HepG2 (cell line): Measurements from ENCODE around the gene SETD2. TPM values are rescaled to one million over a fixed set of nuclear protein-coding genes. Genes with fewer than 3 reads are reported as not detected.
A peak's percentile ranks its signal among the peaks of the same experiment; 100 is the strongest.

Experiments used
- ATAC-seq: fragments of 200-7000 bp; cut with Tn5 transposase; 3 replicates; pipeline ENCODE4 v1.9.1; 2020; ENCODE audit warnings: mild to moderate bottlenecking, moderate library complexity
- BruUV-seq: library from RNA; stranded (reverse); fragments of 400-500 nt; replicated peaks from 2 replicates; lab custom pipeline; 2021; lab: Mats Ljungman, UMichigan
- CTCF ChIA-PET: fragments of 300-600 bp; formaldehyde crosslinking; extraction: SDS; loops from one replicate; lab custom pipeline; 2021; ENCODE audit warnings: low total read pairs, inconsistent platforms, low intra/inter-chr PET ratio; lab: Yijun Ruan, JAX
- POLR2A ChIA-PET: fragments of 350-600 bp; sonication (Branson Sonifier 250); formaldehyde crosslinking; loops from one replicate; lab custom pipeline; 2020; ENCODE audit warnings: antibody characterized with exemption, inconsistent platforms; lab: Yijun Ruan, JAX
- DNase-seq: peaks from one replicate; pipeline ENCODE4 v3.0.0-alpha.2; 2015; ENCODE audit warnings: low spot score
- FAIRE-seq: peaks from 3 replicates; lab custom pipeline; 2011; peaks lifted over from hg19 to GRCh38; lab: Jason Lieb, UNC
- H2AFZ ChIP-seq: one replicate; pipeline ENCODE4 v1.6.1; 2011; ENCODE audit warnings: low read length, inconsistent platforms
- H3K27ac ChIP-seq: fragments of 300-600 bp; 3 replicates; pipeline ENCODE4 v1.8.0; 2011; ENCODE audit warnings: mixed run types, mild to moderate bottlenecking, mixed read lengths, low read length, inconsistent platforms; ENCODE audit not compliant: insufficient read depth; ENCODE audit errors: extremely low read length
- H3K27me3 ChIP-seq, 2 experiments: fragments of 200-600 bp in 1 of 2; 2 replicates in 1 of 2; 3 replicates in 1 of 2; pipeline versions ENCODE4 v1.6.0 to v1.8.0; 2011; ENCODE audit warnings: low read length in 2 of 2, mild to moderate bottlenecking in 2 of 2, moderate library complexity in 2 of 2, inconsistent platforms in 1 of 2; ENCODE audit not compliant: insufficient read depth in 2 of 2, control insufficient read depth in 1 of 2
- H3K36me3 ChIP-seq, 2 experiments: fragments of 200-600 bp in 1 of 2; replicated peaks in 1 of 2; 2 replicates in 1 of 2; 3 replicates in 1 of 2; pipeline versions ENCODE4 v1.5.1 to v1.8.0; 2011; ENCODE audit warnings: low read length in 2 of 2, inconsistent platforms in 1 of 2; ENCODE audit not compliant: insufficient read depth in 2 of 2, control insufficient read depth in 1 of 2
- H3K4me1 ChIP-seq: 2 replicates; pipeline ENCODE4 v1.5.1; 2012; ENCODE audit warnings: low read length, inconsistent platforms; ENCODE audit not compliant: insufficient read depth
- H3K4me2 ChIP-seq: 2 replicates; pipeline ENCODE4 v1.6.0; 2011; ENCODE audit warnings: low read depth, low read length, inconsistent platforms
- H3K4me3 ChIP-seq, 3 experiments: fragments of 200-600 bp in 1 of 3; sonication (generic), shearing (Covaris generic) in 1 of 3; replicated peaks in 1 of 3; 2 replicates each; pipeline ENCODE4 v1.5.1; 2011 to 2016; ENCODE audit warnings: low read length in 3 of 3, inconsistent platforms in 2 of 3, low read depth in 2 of 3, mild to moderate bottlenecking in 2 of 3, control low read depth in 1 of 3, mixed read lengths in 1 of 3; ENCODE audit not compliant: insufficient read depth in 1 of 3
- H3K79me2 ChIP-seq: one replicate; pipeline ENCODE4 v1.6.1; 2011; ENCODE audit warnings: low read length, inconsistent platforms; ENCODE audit not compliant: insufficient read depth
- H3K9ac ChIP-seq: 2 replicates; pipeline ENCODE4 v1.6.0; 2011; ENCODE audit warnings: mild to moderate bottlenecking, low read depth, low read length, inconsistent platforms; ENCODE audit not compliant: insufficient read depth
- H3K9me3 ChIP-seq: 2 replicates; pipeline ENCODE4 v1.5.1; 2012; ENCODE audit warnings: mild to moderate bottlenecking, low read length
- H4K20me1 ChIP-seq: 2 replicates; pipeline ENCODE4 v1.6.0; 2011; ENCODE audit warnings: inconsistent platforms, mild to moderate bottlenecking, low read length, moderate library complexity; ENCODE audit not compliant: insufficient read depth
- BCL6 ChIP-seq: IDR thresholded peaks from 2 replicates; pipeline ENCODE4 v1.6.1; 2016; ENCODE audit warnings: missing genetic modification reagents, missing compliant biosample characterization
- HNF4A ChIP-seq: sonication (generic); formaldehyde crosslinking; IDR thresholded peaks from 2 replicates; pipeline ENCODE4 v1.4.0; 2020; ENCODE audit warnings: missing genetic modification reagents
- IRF2 ChIP-seq: IDR thresholded peaks from 2 replicates; pipeline ENCODE4 v1.6.1; 2018; ENCODE audit warnings: missing genetic modification reagents, missing compliant biosample characterization
- MIXL1 ChIP-seq: IDR thresholded peaks from 2 replicates; pipeline ENCODE4 v1.6.1; 2016
- NR2F6 ChIP-seq, 2 experiments: IDR thresholded peaks; 2 replicates each; pipeline ENCODE4 v1.6.1; 2016; ENCODE audit warnings: antibody characterized with exemption in 1 of 2, mild to moderate bottlenecking in 1 of 2
- PPARG ChIP-seq: conservative IDR thresholded peaks from 2 replicates; pipeline ENCODE4 v1.6.1; 2016; ENCODE audit warnings: missing biosample characterization, missing genetic modification reagents
- RARG ChIP-seq: sonication (generic); formaldehyde crosslinking; IDR thresholded peaks from 2 replicates; pipeline ENCODE4 v1.4.0; 2020; ENCODE audit warnings: low read depth, mild to moderate bottlenecking, missing genetic modification reagents
- RXRA ChIP-seq: sonication (generic); formaldehyde crosslinking; IDR thresholded peaks from 2 replicates; pipeline ENCODE4 v1.5.1; 2020; ENCODE audit warnings: missing genetic modification reagents
- ZFP37 ChIP-seq: sonication (generic); formaldehyde crosslinking; IDR thresholded peaks from 2 replicates; pipeline ENCODE4 v1.4.0; 2020; ENCODE audit warnings: missing genetic modification reagents, borderline replicate concordance
- ZNF10 ChIP-seq: sonication (generic); formaldehyde crosslinking; IDR thresholded peaks from 2 replicates; pipeline ENCODE4 v1.4.0; 2020; ENCODE audit warnings: mild to moderate bottlenecking, low read depth, missing genetic modification reagents, borderline replicate concordance
- ZNF121 ChIP-seq: sonication (generic); formaldehyde crosslinking; IDR thresholded peaks from 2 replicates; pipeline ENCODE4 v1.5.0; 2020; ENCODE audit warnings: mild to moderate bottlenecking, missing genetic modification reagents
- ZNF33A ChIP-seq: sonication (generic); formaldehyde crosslinking; IDR thresholded peaks from 2 replicates; pipeline ENCODE4 v1.5.1; 2020; ENCODE audit warnings: missing genetic modification reagents, mild to moderate bottlenecking, moderate library complexity, borderline replicate concordance
- ZNF562 ChIP-seq: sonication (generic); formaldehyde crosslinking; IDR thresholded peaks from 2 replicates; pipeline ENCODE4 v1.8.0; 2022; ENCODE audit warnings: missing genetic modification reagents, borderline replicate concordance
- ZNF878 ChIP-seq: sonication (generic); formaldehyde crosslinking; IDR thresholded peaks from 2 replicates; pipeline ENCODE4 v1.8.1; 2023; ENCODE audit warnings: mild to moderate bottlenecking, missing genetic modification reagents, moderate library complexity
- in situ Hi-C: cut with HindIII; loops from 2 replicates; pipeline ENCODE4 v1.10.0; 2017; ENCODE audit warnings: low pct_unique_long_range_greater_than_20kb; ENCODE audit not compliant: extremely low pct_ligation_motif_present
- intact Hi-C: fragments of 100-400 bp; cut with micrococcal nuclease; formaldehyde crosslinking; loops from one replicate; pipeline ENCODE4 v1.10.0; 2022; ENCODE audit not compliant: unreplicated experiment
- polyA plus RNA-seq, 8 experiments: library from polyadenylated mRNA; depleted of rRNA in 3 of 8; stranded (reverse) in 7 of 8; unstranded in 1 of 8; fragments of >200 nt; fragmentation: Illumina TruSeq in 4 of 8; extraction: Trizol in 4 of 8; gene quantifications; 2 replicates each; pipeline versions ENCODE4 v1.2.1 to v1.2.3, GENCODE V29; 2011 to 2016; ENCODE audit warnings: low read depth in 4 of 8, missing spikeins in 1 of 8, mixed read lengths in 1 of 8; ENCODE audit not compliant: insufficient read depth in 1 of 8
- total RNA-seq, 5 experiments: library from RNA; depleted of rRNA; stranded (reverse); fragments of >200 nt; fragmentation: Illumina TruSeq; extraction: Trizol; gene quantifications; 2 replicates each; pipeline ENCODE4 v1.2.3, GENCODE V29; 2016; ENCODE audit warnings: low read depth in 1 of 5
- TF ChIP-seq, protein P1 (sequence below): sonication (generic); formaldehyde crosslinking; conservative IDR thresholded peaks from 2 replicates; pipeline ENCODE4 v1.4.0; 2020; ENCODE audit warnings: mild to moderate bottlenecking, missing genetic modification reagents, moderate library complexity
- TF ChIP-seq, protein P2 (sequence below): IDR thresholded peaks from 2 replicates; pipeline ENCODE4 v1.6.1; 2016; ENCODE audit warnings: mild to moderate bottlenecking
- TF ChIP-seq, protein P3 (sequence below): IDR thresholded peaks from 2 replicates; pipeline ENCODE4 v1.6.1; 2016; ENCODE audit warnings: low read depth
- TF ChIP-seq, protein P4 (sequence below): IDR thresholded peaks from 2 replicates; pipeline ENCODE4 v1.6.1; 2016

Gene SETD2
- total and polyA plus RNA-seq, 2 of the 13 experiments (the other 11 are each of a cell fraction or from before 2014, with no cell fraction given) = 14.2 to 24.2 TPM

DNA sequence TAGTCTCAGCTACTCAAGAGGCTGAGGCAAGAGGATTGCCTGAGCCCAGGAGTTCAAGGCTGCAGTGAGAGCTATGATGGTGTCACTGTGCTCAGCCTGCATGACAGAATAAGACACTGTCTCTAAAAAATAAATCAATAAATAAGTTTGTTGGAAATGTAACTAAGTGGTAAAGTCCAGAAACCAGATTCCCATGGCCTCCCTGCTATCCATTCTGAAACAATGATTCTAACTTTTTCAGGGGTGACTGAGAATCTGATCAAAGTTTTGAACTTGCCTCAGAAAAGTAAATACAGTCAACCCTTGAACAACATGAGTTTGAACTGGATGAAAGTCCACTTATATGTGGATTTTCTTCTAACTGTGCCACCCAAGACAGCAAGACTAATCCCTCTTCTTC, 98.2 kb downstream of the SETD2 start:
- in situ Hi-C loops = no loop called here
- intact Hi-C loops = loop anchor here (10.0 kb wide), 1 partner anchor 51 kb away; no protein-coding TSS in a partner anchor
- no peak overlapping the region for H2AFZ ChIP-seq
- BruUV-seq = no TSS peak
- ChIA-PET CTCF (no interaction called here), POLR2A (no interaction called here)
- peaks cover 5% of the 10 kb centered on the region for H3K79me2 ChIP-seq
- H3K4me1 ChIP-seq = peaks cover 43% of the 10 kb centered on the region
- peak overlapping the region; percentile 51 for H3K4me2 ChIP-seq
- no peaks in the 10 kb centered on the region for H4K20me1 ChIP-seq
- H3K4me3 ChIP-seq = no peak overlapping the region
- DNase-seq (peak; percentile 78), ATAC-seq (peak; percentile 87), FAIRE-seq (peak; percentile 8)
- H3K9me3 ChIP-seq = no peaks in the 10 kb centered on the region
- H3K9ac ChIP-seq = no peak overlapping the region
- no peaks in the 10 kb centered on the region for H3K27me3 ChIP-seq
- peaks cover 3 to 28% of the 10 kb centered on the region in 2 experiments; a peak in 4 of 5 replicates for H3K36me3 ChIP-seq
- peak overlapping the region; percentile 86 for H3K27ac ChIP-seq
- no peak for TF ChIP-seq ZFP37 (CRISPR knock-in tag)
- no peak for TF ChIP-seq ZNF562 (CRISPR knock-in tag)
- peak; percentile 12; the same call in 1 of the 2 replicates for TF ChIP-seq MIXL1
- TF ChIP-seq ZNF878 (CRISPR knock-in tag) = 0 out of 2 replicates have a peak, but pooled peaks have one; percentile 26
- no peak for TF ChIP-seq ZNF121 (CRISPR knock-in tag)
- peak; percentile 33; the same call in 1 of the 2 replicates for TF ChIP-seq RXRA
- peak; percentile 25; the same call in 1 of the 2 replicates for TF ChIP-seq NR2F6 (IDR thresholded peaks at IDR 0.05)
- 0 out of 2 replicates have a peak, but pooled peaks have one; percentile 33 for TF ChIP-seq NR2F6 (CRISPR knock-in tag; IDR thresholded peaks at IDR 0.05)
- no peak for TF ChIP-seq ZNF10
- no peak for TF ChIP-seq RARG (CRISPR knock-in tag)
- peak; percentile 53 for TF ChIP-seq PPARG (CRISPR knock-in tag)
- TF ChIP-seq, protein P1, sequence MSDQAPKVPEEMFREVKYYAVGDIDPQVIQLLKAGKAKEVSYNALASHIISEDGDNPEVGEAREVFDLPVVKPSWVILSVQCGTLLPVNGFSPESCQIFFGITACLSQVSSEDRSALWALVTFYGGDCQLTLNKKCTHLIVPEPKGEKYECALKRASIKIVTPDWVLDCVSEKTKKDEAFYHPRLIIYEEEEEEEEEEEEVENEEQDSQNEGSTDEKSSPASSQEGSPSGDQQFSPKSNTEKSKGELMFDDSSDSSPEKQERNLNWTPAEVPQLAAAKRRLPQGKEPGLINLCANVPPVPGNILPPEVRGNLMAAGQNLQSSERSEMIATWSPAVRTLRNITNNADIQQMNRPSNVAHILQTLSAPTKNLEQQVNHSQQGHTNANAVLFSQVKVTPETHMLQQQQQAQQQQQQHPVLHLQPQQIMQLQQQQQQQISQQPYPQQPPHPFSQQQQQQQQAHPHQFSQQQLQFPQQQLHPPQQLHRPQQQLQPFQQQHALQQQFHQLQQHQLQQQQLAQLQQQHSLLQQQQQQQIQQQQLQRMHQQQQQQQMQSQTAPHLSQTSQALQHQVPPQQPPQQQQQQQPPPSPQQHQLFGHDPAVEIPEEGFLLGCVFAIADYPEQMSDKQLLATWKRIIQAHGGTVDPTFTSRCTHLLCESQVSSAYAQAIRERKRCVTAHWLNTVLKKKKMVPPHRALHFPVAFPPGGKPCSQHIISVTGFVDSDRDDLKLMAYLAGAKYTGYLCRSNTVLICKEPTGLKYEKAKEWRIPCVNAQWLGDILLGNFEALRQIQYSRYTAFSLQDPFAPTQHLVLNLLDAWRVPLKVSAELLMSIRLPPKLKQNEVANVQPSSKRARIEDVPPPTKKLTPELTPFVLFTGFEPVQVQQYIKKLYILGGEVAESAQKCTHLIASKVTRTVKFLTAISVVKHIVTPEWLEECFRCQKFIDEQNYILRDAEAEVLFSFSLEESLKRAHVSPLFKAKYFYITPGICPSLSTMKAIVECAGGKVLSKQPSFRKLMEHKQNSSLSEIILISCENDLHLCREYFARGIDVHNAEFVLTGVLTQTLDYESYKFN (CRISPR knock-in tag) = peak; percentile 89
- TF ChIP-seq, protein P2, sequence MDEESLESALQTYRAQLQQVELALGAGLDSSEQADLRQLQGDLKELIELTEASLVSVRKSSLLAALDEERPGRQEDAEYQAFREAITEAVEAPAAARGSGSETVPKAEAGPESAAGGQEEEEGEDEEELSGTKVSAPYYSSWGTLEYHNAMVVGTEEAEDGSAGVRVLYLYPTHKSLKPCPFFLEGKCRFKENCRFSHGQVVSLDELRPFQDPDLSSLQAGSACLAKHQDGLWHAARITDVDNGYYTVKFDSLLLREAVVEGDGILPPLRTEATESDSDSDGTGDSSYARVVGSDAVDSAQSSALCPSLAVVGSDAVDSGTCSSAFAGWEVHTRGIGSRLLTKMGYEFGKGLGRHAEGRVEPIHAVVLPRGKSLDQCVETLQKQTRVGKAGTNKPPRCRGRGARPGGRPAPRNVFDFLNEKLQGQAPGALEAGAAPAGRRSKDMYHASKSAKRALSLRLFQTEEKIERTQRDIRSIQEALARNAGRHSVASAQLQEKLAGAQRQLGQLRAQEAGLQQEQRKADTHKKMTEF (CRISPR knock-in tag) = peak; percentile 41
- peak; percentile 85 for TF ChIP-seq HNF4A
- TF ChIP-seq, protein P3, sequence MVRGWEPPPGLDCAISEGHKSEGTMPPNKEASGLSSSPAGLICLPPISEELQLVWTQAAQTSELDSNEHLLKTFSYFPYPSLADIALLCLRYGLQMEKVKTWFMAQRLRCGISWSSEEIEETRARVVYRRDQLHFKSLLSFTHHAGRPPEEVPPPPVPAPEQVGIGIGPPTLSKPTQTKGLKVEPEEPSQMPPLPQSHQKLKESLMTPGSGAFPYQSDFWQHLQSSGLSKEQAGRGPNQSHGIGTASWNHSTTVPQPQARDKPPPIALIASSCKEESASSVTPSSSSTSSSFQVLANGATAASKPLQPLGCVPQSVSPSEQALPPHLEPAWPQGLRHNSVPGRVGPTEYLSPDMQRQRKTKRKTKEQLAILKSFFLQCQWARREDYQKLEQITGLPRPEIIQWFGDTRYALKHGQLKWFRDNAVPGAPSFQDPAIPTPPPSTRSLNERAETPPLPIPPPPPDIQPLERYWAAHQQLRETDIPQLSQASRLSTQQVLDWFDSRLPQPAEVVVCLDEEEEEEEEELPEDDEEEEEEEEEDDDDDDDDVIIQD (CRISPR knock-in tag) = peak; percentile 45; the same call in 1 of the 2 replicates
- TF ChIP-seq, protein P4, sequence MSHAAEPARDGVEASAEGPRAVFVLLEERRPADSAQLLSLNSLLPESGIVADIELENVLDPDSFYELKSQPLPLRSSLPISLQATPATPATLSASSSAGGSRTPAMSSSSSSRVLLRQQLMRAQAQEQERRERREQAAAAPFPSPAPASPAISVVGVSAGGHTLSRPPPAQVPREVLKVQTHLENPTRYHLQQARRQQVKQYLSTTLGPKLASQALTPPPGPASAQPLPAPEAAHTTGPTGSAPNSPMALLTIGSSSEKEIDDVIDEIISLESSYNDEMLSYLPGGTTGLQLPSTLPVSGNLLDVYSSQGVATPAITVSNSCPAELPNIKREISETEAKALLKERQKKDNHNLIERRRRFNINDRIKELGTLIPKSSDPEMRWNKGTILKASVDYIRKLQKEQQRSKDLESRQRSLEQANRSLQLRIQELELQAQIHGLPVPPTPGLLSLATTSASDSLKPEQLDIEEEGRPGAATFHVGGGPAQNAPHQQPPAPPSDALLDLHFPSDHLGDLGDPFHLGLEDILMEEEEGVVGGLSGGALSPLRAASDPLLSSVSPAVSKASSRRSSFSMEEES (CRISPR knock-in tag) = no peak
- peak; percentile 14; the same call in 1 of the 2 replicates for TF ChIP-seq IRF2 (CRISPR knock-in tag)
- no peak for TF ChIP-seq ZNF33A (CRISPR knock-in tag)
- peak; percentile 55; the same call in 1 of the 2 replicates for TF ChIP-seq BCL6 (CRISPR knock-in tag)
